SK-N-SH treated with all-trans-retinoic acid at 6 μM for 48 hours (cell line): Measurements from ENCODE around the gene ITGBL1.

Source experiments
- ATAC-seq: fragments of 200-7000 bp; cut with Tn5 transposase; 3 replicates; pipeline ENCODE4 v1.9.1; 2020; ENCODE audit warnings: mild to moderate bottlenecking, moderate library complexity
- ARNTL ChIP-seq: fragments of 450-650 bp; formaldehyde crosslinking; IDR thresholded peaks from 2 replicates; pipeline ENCODE4 v1.5.0; 2020; ENCODE audit warnings: low read depth, mild to moderate bottlenecking, moderate library complexity, borderline replicate concordance
- BACH2 ChIP-seq: fragments of 250-450 bp; sonication (Bioruptor Pico); IDR thresholded peaks from 2 replicates; pipeline ENCODE4 v1.9.0; 2021; ENCODE audit warnings: mild to moderate bottlenecking, borderline replicate concordance
- CSDC2 ChIP-seq: fragments of 250-450 bp; sonication (Bioruptor Pico); IDR thresholded peaks from 2 replicates; pipeline ENCODE4 v1.5.0; 2020; ENCODE audit warnings: mild to moderate bottlenecking, moderate library complexity
- ESRRG ChIP-seq: fragments of 250-450 bp; sonication (Bioruptor Pico); IDR thresholded peaks from 2 replicates; pipeline ENCODE4 v1.6.1; 2021; ENCODE audit warnings: mild to moderate bottlenecking
- GLIS3 ChIP-seq: fragments of 250-450 bp; sonication (Bioruptor Pico); IDR thresholded peaks from 2 replicates; pipeline ENCODE4 v1.5.0; 2020; ENCODE audit warnings: mild to moderate bottlenecking, moderate library complexity
- ISL1 ChIP-seq: fragments of 250-450 bp; sonication (Bioruptor Pico); IDR thresholded peaks from 2 replicates; pipeline ENCODE4 v2.1.2; 2022; ENCODE audit warnings: mild to moderate bottlenecking, moderate library complexity
- OSR1 ChIP-seq: fragments of 250-450 bp; sonication (Bioruptor Pico); IDR thresholded peaks from 2 replicates; pipeline ENCODE4 v1.8.0; 2022; ENCODE audit warnings: moderate library complexity, mild to moderate bottlenecking, inconsistent platforms
- PPARA ChIP-seq: fragments of 250-450 bp; sonication (Bioruptor Pico); IDR thresholded peaks from 2 replicates; pipeline ENCODE4 v1.5.0; 2020; ENCODE audit warnings: mild to moderate bottlenecking, borderline replicate concordance
- RARB ChIP-seq: fragments of 250-450 bp; sonication (Bioruptor Pico); IDR thresholded peaks from 2 replicates; pipeline ENCODE4 v1.8.0; 2021; ENCODE audit warnings: mild to moderate bottlenecking, moderate library complexity
- SNAI2 ChIP-seq: fragments of 250-450 bp; sonication (Bioruptor Pico); IDR thresholded peaks from 2 replicates; pipeline ENCODE4 v1.5.0; 2020; ENCODE audit warnings: mild to moderate bottlenecking, moderate library complexity
- TOX ChIP-seq: fragments of 250-450 bp; sonication (Bioruptor Pico); IDR thresholded peaks from 2 replicates; pipeline ENCODE4 v1.8.0; 2021; ENCODE audit warnings: mild to moderate bottlenecking, moderate library complexity, borderline replicate concordance
- ZC3H10 ChIP-seq: fragments of 250-450 bp; sonication (Bioruptor Pico); IDR thresholded peaks from 2 replicates; pipeline ENCODE4 v1.5.1; 2021; ENCODE audit warnings: mild to moderate bottlenecking, moderate library complexity
- ZNF565 ChIP-seq: fragments of 450-650 bp; formaldehyde crosslinking; conservative IDR thresholded peaks from 2 replicates; pipeline ENCODE4 v1.5.0; 2020; ENCODE audit warnings: low read depth, mild to moderate bottlenecking, moderate library complexity
- ZNF70 ChIP-seq: fragments of 450-650 bp; formaldehyde crosslinking; IDR thresholded peaks from 2 replicates; pipeline ENCODE4 v1.5.0; 2020; ENCODE audit warnings: mild to moderate bottlenecking, moderate library complexity
- ZNF8 ChIP-seq: fragments of 450-650 bp; formaldehyde crosslinking; IDR thresholded peaks from 2 replicates; pipeline ENCODE4 v1.5.0; 2020; ENCODE audit warnings: mild to moderate bottlenecking, moderate library complexity
- TF ChIP-seq, protein P1 (sequence below): fragments of 250-450 bp; sonication (Bioruptor Pico); IDR thresholded peaks from 2 replicates; pipeline ENCODE4 v1.5.0; 2020; ENCODE audit warnings: mild to moderate bottlenecking, moderate library complexity
- TF ChIP-seq, protein P2 (sequence below): fragments of 250-450 bp; sonication (Bioruptor Pico); IDR thresholded peaks from 2 replicates; pipeline ENCODE4 v1.8.0; 2020; ENCODE audit warnings: mild to moderate bottlenecking, moderate library complexity, borderline replicate concordance
- TF ChIP-seq, protein P3 (sequence below): fragments of 250-450 bp; sonication (Bioruptor Pico); IDR thresholded peaks from 2 replicates; pipeline ENCODE4 v1.5.1; 2020; ENCODE audit warnings: low read depth, mild to moderate bottlenecking, moderate library complexity
- TF ChIP-seq, protein P4 (sequence below): fragments of 250-450 bp; sonication (Bioruptor Pico); IDR thresholded peaks from 2 replicates; pipeline ENCODE4 v1.5.1; 2021; ENCODE audit warnings: mild to moderate bottlenecking, moderate library complexity
- TF ChIP-seq, protein P5 (sequence below): fragments of 250-450 bp; sonication (Bioruptor Pico); IDR thresholded peaks from 2 replicates; pipeline ENCODE4 v1.8.0; 2021; ENCODE audit warnings: low read depth, mild to moderate bottlenecking, moderate library complexity, borderline replicate concordance

ITGBL1 gene

DNA sequence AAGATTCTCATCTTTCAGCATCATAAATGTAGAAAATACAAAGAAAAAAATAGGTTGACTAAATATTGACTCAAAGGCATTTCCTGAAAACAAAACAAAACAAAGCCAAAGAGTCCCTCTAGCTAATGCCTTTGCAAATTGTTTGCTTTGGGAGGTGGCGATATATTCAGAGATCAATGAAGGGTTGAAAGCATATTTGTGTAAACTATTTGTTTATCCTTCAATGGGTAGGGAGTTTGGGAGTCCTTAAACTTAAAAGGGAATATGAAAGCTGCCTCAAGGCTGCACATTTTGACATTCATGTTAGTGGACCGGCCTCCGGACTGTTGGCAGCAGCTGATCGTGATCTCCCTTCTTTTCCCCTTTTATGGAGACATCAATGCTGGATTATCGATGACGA, 257.5 kb downstream of the ITGBL1 start:
- TF ChIP-seq CSDC2 (CRISPR knock-in tag): no peak
- TF ChIP-seq RARB: no peak
- TF ChIP-seq ARNTL (CRISPR knock-in tag): no peak
- TF ChIP-seq, protein P1, sequence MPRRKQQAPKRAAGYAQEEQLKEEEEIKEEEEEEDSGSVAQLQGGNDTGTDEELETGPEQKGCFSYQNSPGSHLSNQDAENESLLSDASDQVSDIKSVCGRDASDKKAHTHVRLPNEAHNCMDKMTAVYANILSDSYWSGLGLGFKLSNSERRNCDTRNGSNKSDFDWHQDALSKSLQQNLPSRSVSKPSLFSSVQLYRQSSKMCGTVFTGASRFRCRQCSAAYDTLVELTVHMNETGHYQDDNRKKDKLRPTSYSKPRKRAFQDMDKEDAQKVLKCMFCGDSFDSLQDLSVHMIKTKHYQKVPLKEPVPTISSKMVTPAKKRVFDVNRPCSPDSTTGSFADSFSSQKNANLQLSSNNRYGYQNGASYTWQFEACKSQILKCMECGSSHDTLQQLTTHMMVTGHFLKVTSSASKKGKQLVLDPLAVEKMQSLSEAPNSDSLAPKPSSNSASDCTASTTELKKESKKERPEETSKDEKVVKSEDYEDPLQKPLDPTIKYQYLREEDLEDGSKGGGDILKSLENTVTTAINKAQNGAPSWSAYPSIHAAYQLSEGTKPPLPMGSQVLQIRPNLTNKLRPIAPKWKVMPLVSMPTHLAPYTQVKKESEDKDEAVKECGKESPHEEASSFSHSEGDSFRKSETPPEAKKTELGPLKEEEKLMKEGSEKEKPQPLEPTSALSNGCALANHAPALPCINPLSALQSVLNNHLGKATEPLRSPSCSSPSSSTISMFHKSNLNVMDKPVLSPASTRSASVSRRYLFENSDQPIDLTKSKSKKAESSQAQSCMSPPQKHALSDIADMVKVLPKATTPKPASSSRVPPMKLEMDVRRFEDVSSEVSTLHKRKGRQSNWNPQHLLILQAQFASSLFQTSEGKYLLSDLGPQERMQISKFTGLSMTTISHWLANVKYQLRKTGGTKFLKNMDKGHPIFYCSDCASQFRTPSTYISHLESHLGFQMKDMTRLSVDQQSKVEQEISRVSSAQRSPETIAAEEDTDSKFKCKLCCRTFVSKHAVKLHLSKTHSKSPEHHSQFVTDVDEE: no peak
- TF ChIP-seq, protein P2, sequence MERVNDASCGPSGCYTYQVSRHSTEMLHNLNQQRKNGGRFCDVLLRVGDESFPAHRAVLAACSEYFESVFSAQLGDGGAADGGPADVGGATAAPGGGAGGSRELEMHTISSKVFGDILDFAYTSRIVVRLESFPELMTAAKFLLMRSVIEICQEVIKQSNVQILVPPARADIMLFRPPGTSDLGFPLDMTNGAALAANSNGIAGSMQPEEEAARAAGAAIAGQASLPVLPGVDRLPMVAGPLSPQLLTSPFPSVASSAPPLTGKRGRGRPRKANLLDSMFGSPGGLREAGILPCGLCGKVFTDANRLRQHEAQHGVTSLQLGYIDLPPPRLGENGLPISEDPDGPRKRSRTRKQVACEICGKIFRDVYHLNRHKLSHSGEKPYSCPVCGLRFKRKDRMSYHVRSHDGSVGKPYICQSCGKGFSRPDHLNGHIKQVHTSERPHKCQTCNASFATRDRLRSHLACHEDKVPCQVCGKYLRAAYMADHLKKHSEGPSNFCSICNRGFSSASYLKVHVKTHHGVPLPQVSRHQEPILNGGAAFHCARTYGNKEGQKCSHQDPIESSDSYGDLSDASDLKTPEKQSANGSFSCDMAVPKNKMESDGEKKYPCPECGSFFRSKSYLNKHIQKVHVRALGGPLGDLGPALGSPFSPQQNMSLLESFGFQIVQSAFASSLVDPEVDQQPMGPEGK (CRISPR knock-in tag): no peak
- TF ChIP-seq ESRRG (CRISPR knock-in tag): no peak
- no peak for TF ChIP-seq GLIS3
- TF ChIP-seq TOX (CRISPR knock-in tag): no peak
- TF ChIP-seq ZC3H10 (CRISPR knock-in tag): no peak
- TF ChIP-seq ISL1 (CRISPR knock-in tag): no peak
- TF ChIP-seq PPARA (CRISPR knock-in tag): no peak
- TF ChIP-seq, protein P3, sequence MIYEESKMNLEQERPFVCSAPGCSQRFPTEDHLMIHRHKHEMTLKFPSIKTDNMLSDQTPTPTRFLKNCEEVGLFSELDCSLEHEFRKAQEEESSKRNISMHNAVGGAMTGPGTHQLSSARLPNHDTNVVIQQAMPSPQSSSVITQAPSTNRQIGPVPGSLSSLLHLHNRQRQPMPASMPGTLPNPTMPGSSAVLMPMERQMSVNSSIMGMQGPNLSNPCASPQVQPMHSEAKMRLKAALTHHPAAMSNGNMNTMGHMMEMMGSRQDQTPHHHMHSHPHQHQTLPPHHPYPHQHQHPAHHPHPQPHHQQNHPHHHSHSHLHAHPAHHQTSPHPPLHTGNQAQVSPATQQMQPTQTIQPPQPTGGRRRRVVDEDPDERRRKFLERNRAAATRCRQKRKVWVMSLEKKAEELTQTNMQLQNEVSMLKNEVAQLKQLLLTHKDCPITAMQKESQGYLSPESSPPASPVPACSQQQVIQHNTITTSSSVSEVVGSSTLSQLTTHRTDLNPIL: no peak
- no peak for TF ChIP-seq OSR1 (CRISPR knock-in tag)
- no peak for TF ChIP-seq ZNF565 (CRISPR knock-in tag)
- TF ChIP-seq BACH2 (CRISPR knock-in tag): no peak
- TF ChIP-seq SNAI2 (CRISPR knock-in tag): no peak
- TF ChIP-seq, protein P4, sequence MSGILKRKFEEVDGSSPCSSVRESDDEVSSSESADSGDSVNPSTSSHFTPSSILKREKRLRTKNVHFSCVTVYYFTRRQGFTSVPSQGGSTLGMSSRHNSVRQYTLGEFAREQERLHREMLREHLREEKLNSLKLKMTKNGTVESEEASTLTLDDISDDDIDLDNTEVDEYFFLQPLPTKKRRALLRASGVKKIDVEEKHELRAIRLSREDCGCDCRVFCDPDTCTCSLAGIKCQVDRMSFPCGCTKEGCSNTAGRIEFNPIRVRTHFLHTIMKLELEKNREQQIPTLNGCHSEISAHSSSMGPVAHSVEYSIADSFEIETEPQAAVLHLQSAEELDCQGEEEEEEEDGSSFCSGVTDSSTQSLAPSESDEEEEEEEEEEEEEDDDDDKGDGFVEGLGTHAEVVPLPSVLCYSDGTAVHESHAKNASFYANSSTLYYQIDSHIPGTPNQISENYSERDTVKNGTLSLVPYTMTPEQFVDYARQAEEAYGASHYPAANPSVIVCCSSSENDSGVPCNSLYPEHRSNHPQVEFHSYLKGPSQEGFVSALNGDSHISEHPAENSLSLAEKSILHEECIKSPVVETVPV (CRISPR knock-in tag): no peak
- TF ChIP-seq, all 23 proteins: peak for 0
- ATAC-seq: no peak

DNA sequence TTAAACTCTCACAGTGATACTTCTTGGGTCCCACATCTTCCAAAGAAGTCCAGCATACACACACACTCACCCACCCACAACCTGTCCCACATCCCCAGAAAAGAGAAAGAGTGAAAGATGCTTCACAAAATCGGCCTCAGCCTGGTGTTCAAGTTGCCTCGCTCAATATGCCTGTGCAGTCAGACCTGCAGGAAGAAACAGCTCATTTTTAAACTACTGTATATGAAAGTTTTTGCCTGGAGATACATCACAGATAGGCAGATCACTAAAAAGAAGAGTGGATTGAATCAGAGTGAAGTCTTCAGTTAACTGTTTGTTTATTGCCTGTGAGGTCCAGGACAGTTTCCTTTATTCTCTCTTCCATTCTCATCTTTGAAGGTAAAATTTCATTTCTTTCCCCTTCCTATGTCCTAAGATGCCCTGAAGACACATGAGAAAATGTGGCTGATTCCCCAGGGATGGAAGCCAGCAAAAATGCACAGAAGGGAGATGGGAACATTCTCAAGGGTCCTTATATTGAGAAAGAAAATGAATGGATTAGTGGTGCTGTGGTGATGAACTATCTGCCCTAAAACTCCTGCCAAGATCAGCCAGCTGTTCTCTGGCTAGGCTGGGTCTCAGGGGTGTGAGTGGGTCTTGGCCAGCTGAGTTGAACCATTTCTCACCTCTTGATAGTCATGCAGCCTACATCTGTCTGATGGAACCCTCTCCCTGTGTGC, 259.0 kb downstream of the ITGBL1 start:
- TF ChIP-seq RARB (no peak), ZC3H10 (CRISPR knock-in tag) (no peak), CSDC2 (CRISPR knock-in tag) (no peak), ZNF8 (CRISPR knock-in tag) (no peak), ARNTL (CRISPR knock-in tag) (no peak), ZNF70 (CRISPR knock-in tag) (no peak), OSR1 (CRISPR knock-in tag) (no peak), TOX (CRISPR knock-in tag) (no peak), GLIS3 (no peak)
- TF ChIP-seq, protein P5, sequence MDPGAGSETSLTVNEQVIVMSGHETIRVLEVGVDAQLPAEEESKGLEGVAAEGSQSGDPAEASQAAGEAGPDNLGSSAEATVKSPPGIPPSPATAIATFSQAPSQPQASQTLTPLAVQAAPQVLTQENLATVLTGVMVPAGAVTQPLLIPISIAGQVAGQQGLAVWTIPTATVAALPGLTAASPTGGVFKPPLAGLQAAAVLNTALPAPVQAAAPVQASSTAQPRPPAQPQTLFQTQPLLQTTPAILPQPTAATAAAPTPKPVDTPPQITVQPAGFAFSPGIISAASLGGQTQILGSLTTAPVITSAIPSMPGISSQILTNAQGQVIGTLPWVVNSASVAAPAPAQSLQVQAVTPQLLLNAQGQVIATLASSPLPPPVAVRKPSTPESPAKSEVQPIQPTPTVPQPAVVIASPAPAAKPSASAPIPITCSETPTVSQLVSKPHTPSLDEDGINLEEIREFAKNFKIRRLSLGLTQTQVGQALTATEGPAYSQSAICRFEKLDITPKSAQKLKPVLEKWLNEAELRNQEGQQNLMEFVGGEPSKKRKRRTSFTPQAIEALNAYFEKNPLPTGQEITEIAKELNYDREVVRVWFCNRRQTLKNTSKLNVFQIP: no peak
- TF ChIP-seq, protein P2 (CRISPR knock-in tag): no peak
- ATAC-seq: no peak
